Effector memory CD4-positive, alpha-beta T cell (primary cell): ENCODE data around the gene CDKL5.

Source experiments
- DNase-seq, 3 donors: peaks; one replicate each; pipeline ENCODE4 v3.0.0-alpha.2; 2020
- H3K27ac ChIP-seq: 2 replicates; pipeline ENCODE4 v1.7.0; 2013; ENCODE audit warnings: mild to moderate bottlenecking, low read length, moderate library complexity; ENCODE audit not compliant: insufficient read depth, poor library complexity, severe bottlenecking
- H3K27me3 ChIP-seq: replicated peaks from 2 replicates; pipeline ENCODE4 v1.7.0; 2013; ENCODE audit warnings: mild to moderate bottlenecking, low read length; ENCODE audit not compliant: insufficient read depth, control insufficient read depth, poor library complexity, severe bottlenecking
- H3K36me3 ChIP-seq: 2 replicates; pipeline ENCODE4 v1.7.0; 2013; ENCODE audit warnings: mild to moderate bottlenecking, low read length, moderate library complexity; ENCODE audit not compliant: control insufficient read depth, insufficient read depth
- H3K4me1 ChIP-seq: 2 replicates; pipeline ENCODE4 v1.7.0; 2013; ENCODE audit warnings: low read length, mild to moderate bottlenecking; ENCODE audit not compliant: control insufficient read depth, insufficient read depth, poor library complexity, severe bottlenecking
- H3K4me3 ChIP-seq: 2 replicates; pipeline ENCODE4 v1.7.0; 2013; ENCODE audit warnings: low read length, low read depth, mild to moderate bottlenecking; ENCODE audit not compliant: insufficient read depth, poor library complexity, severe bottlenecking
- H3K9me3 ChIP-seq: 2 replicates; pipeline ENCODE4 v1.7.0; 2013; ENCODE audit warnings: mild to moderate bottlenecking, low read length, moderate library complexity; ENCODE audit not compliant: control insufficient read depth

The CDKL5 gene

GRCh38 chrX:18534949-18535348, 109.5 kb downstream of the CDKL5 start:
- Histone ChIP-seq H3K4me3 (no peak overlapping the region), H3K27ac (no peak overlapping the region), H3K4me1 (no peaks in the 10 kb centered on the region), H3K36me3 (no peaks in the 10 kb centered on the region), H3K27me3 (no peaks in the 10 kb centered on the region), H3K9me3 (no peaks in the 10 kb centered on the region)
- no peak for DNase-seq

GRCh38 chrX:18537068-18537467, 111.7 kb downstream of the CDKL5 start:
- H3K4me3 ChIP-seq, result no peak overlapping the region

GRCh38 chrX:18537524-18537923, 112.1 kb downstream of the CDKL5 start:
- H3K4me3 ChIP-seq, result no peak overlapping the region
- H3K4me1 ChIP-seq, result no peaks in the 10 kb centered on the region
- no peaks in the 10 kb centered on the region for H3K27me3 ChIP-seq
- H3K36me3 ChIP-seq, result no peaks in the 10 kb centered on the region
- no peaks in the 10 kb centered on the region for H3K9me3 ChIP-seq
- H3K27ac ChIP-seq, result no peak overlapping the region
- no peak for DNase-seq

More at GRCh38 chrX:18537068-18537467, 111.7 kb downstream of the CDKL5 start:
- Histone ChIP-seq H3K27ac (no peak overlapping the region), H3K27me3 (no peaks in the 10 kb centered on the region), H3K36me3 (no peaks in the 10 kb centered on the region), H3K9me3 (no peaks in the 10 kb centered on the region), H3K4me1 (no peaks in the 10 kb centered on the region)
- DNase-seq, result no peak

- DNase-seq, result no peak
- Histone ChIP-seq H3K27me3 (no peaks in the 10 kb centered on the region), H3K27ac (no peak overlapping the region), H3K4me1 (no peaks in the 10 kb centered on the region), H3K9me3 (no peaks in the 10 kb centered on the region), H3K36me3 (no peaks in the 10 kb centered on the region), H3K4me3 (no peak overlapping the region)
These were observed 116.7 kb downstream of the CDKL5 start for GRCh38 chrX:18542131-18542530.

- Histone ChIP-seq H3K27me3 (no peaks in the 10 kb centered on the region), H3K4me1 (no peaks in the 10 kb centered on the region), H3K27ac (no peak overlapping the region), H3K36me3 (no peaks in the 10 kb centered on the region), H3K9me3 (no peaks in the 10 kb centered on the region), H3K4me3 (no peak overlapping the region)
- no peak for DNase-seq
These were observed 117.5 kb downstream of the CDKL5 start for GRCh38 chrX:18542905-18543304.

GRCh38 chrX:18543738-18544137, 118.3 kb downstream of the CDKL5 start:
- no peak for DNase-seq
- Histone ChIP-seq H3K9me3 (no peaks in the 10 kb centered on the region), H3K27me3 (no peaks in the 10 kb centered on the region), H3K36me3 (no peaks in the 10 kb centered on the region), H3K4me3 (no peak overlapping the region), H3K4me1 (no peaks in the 10 kb centered on the region), H3K27ac (no peak overlapping the region)

GRCh38 chrX:18545771-18546170, 120.4 kb downstream of the CDKL5 start:
- H3K4me1 ChIP-seq, result no peaks in the 10 kb centered on the region
- no peaks in the 10 kb centered on the region for H3K27me3 ChIP-seq
- H3K27ac ChIP-seq, result no peak overlapping the region
- DNase-seq, result no peak
- no peak overlapping the region for H3K4me3 ChIP-seq
- H3K9me3 ChIP-seq, result no peaks in the 10 kb centered on the region
- H3K36me3 ChIP-seq, result no peaks in the 10 kb centered on the region

- Histone ChIP-seq H3K27ac (no peak overlapping the region), H3K36me3 (no peaks in the 10 kb centered on the region), H3K4me3 (no peak overlapping the region), H3K4me1 (no peaks in the 10 kb centered on the region), H3K27me3 (no peaks in the 10 kb centered on the region), H3K9me3 (no peaks in the 10 kb centered on the region)
- DNase-seq, result no peak
These were observed 123.6 kb downstream of the CDKL5 start for GRCh38 chrX:18548996-18549395.

GRCh38 chrX:18549643-18550042, 124.2 kb downstream of the CDKL5 start:
- Histone ChIP-seq H3K36me3 (no peaks in the 10 kb centered on the region), H3K27me3 (no peaks in the 10 kb centered on the region), H3K9me3 (no peaks in the 10 kb centered on the region), H3K4me3 (no peak overlapping the region), H3K4me1 (no peaks in the 10 kb centered on the region), H3K27ac (no peak overlapping the region)
- DNase-seq, result no peak

- H3K27me3 ChIP-seq, result no peaks in the 10 kb centered on the region
- no peaks in the 10 kb centered on the region for H3K36me3 ChIP-seq
- no peak overlapping the region for H3K27ac ChIP-seq
- H3K4me1 ChIP-seq, result no peaks in the 10 kb centered on the region
- DNase-seq, result no peak
- no peaks in the 10 kb centered on the region for H3K9me3 ChIP-seq
- no peak overlapping the region for H3K4me3 ChIP-seq
These were observed 132.5 kb downstream of the CDKL5 start for GRCh38 chrX:18557879-18558278.

- Histone ChIP-seq H3K27me3 (no peaks in the 10 kb centered on the region), H3K27ac (no peak overlapping the region), H3K4me3 (no peak overlapping the region), H3K9me3 (no peaks in the 10 kb centered on the region), H3K36me3 (no peaks in the 10 kb centered on the region), H3K4me1 (no peaks in the 10 kb centered on the region)
- no peak for DNase-seq
These were observed 133.4 kb downstream of the CDKL5 start for GRCh38 chrX:18558799-18559198.
